ENCODE data around the gene PECR.

- TF ChIP-seq EZH2 (IDR thresholded peaks at IDR 0.05; ENCODE audit: insufficient read depth, poor library complexity, severe bottlenecking) (no peak), EZH2phosphoT487 (IDR thresholded peaks at IDR 0.05; ENCODE audit: insufficient read depth, low read depth) (no peak)
These were observed 38.4 kb upstream of the PECR start for GRCh38 chr2:216119986-216120385.
